B cell (primary cell): ENCODE results near the gene PCDHAC1. TPM values are rescaled to one million over a fixed set of nuclear protein-coding genes. Genes with fewer than 3 reads are reported as not detected.

Experiments
- ATAC-seq: fragments of 200-7000 bp; cut with Tn5 transposase; one replicate; pipeline ENCODE4 v1.10.0; 2021; ENCODE audit warnings: low read depth, mild to moderate bottlenecking, moderate number of reproducible peaks, moderate library complexity
- CTCF ChIA-PET: fragments of 350-600 bp; sonication (Branson Sonifier 250); formaldehyde crosslinking; loops from one replicate; lab custom pipeline; 2021; ENCODE audit warnings: antibody characterized with exemption, inconsistent platforms; lab: Charles Lee
- POLR2A ChIA-PET: fragments of 350-600 bp; sonication (Branson Sonifier 250); formaldehyde crosslinking; loops from one replicate; lab custom pipeline; 2021; ENCODE audit warnings: antibody characterized with exemption; lab: Charles Lee
- DNase-seq: peaks from one replicate; pipeline ENCODE4 v3.0.0; 2013
- H2AFZ ChIP-seq: 2 replicates; pipeline ENCODE4 v1.6.1; 2012; ENCODE audit warnings: mild to moderate bottlenecking, low read depth, low read length; ENCODE audit not compliant: insufficient read depth, poor library complexity, severe bottlenecking
- H3K27ac ChIP-seq, 2 donors: 1 replicate in 1 of 2; 2 replicates in 1 of 2; pipeline ENCODE4 v1.5.1; 2012 to 2013; ENCODE audit warnings: low read length in 2 of 2, mild to moderate bottlenecking in 2 of 2, moderate library complexity in 1 of 2
- H3K27me3 ChIP-seq, 4 experiments: fragments of 200-600 bp in 1 of 4; sonication (generic) in 1 of 4; replicated peaks in 1 of 4; 1 replicate in 2 of 4; 2 replicates in 2 of 4; pipeline versions ENCODE4 v1.6.1 to v1.7.0; 2013 to 2016; ENCODE audit warnings: low read length in 3 of 4, mild to moderate bottlenecking in 2 of 4, mixed read lengths in 1 of 4, moderate library complexity in 1 of 4; ENCODE audit not compliant: insufficient read depth in 4 of 4, control insufficient read depth in 3 of 4; ENCODE audit errors: control extremely low read depth in 1 of 4
- H3K36me3 ChIP-seq, 2 experiments: replicated peaks in 1 of 2; 1 replicate in 1 of 2; 2 replicates in 1 of 2; pipeline versions ENCODE4 v1.6.1 to v1.7.1; 2013; ENCODE audit warnings: low read length in 1 of 2; ENCODE audit not compliant: insufficient read depth in 2 of 2, control insufficient read depth in 1 of 2; ENCODE audit errors: control extremely low read depth in 1 of 2, extremely low read depth in 1 of 2
- H3K4me1 ChIP-seq, 2 donors: fragments of 200-600 bp in 1 of 2; sonication (generic) in 1 of 2; 1 replicate in 1 of 2; 2 replicates in 1 of 2; pipeline versions ENCODE4 v1.5.1 to v1.6.1; 2013 to 2017; ENCODE audit warnings: low read length in 2 of 2; ENCODE audit not compliant: control insufficient read depth in 2 of 2, insufficient read depth in 2 of 2
- H3K4me2 ChIP-seq: replicated peaks from 2 replicates; pipeline ENCODE3; 2012; ENCODE audit warnings: mild to moderate bottlenecking, low read depth, low read length; ENCODE audit not compliant: poor library complexity, severe bottlenecking
- H3K4me3 ChIP-seq, 5 experiments: fragments of 200-600 bp in 1 of 5; sonication (generic) in 1 of 5; 1 replicate in 3 of 5; 2 replicates in 2 of 5; pipeline versions ENCODE4 v1.5.1 to v1.7.0; 2011 to 2016; ENCODE audit warnings: low read length in 4 of 5, mild to moderate bottlenecking in 4 of 5, low read depth in 2 of 5, control low read depth in 1 of 5, moderate library complexity in 1 of 5; ENCODE audit not compliant: insufficient read depth in 1 of 5; ENCODE audit errors: control extremely low read depth in 1 of 5, extremely low read depth in 1 of 5
- H3K79me2 ChIP-seq: fragments of 200-600 bp; sonication (generic); one replicate; pipeline ENCODE4 v1.6.0; 2016; ENCODE audit warnings: low read length; ENCODE audit not compliant: control insufficient read depth, insufficient read depth
- H3K9ac ChIP-seq: fragments of 200-600 bp; sonication (generic); 2 replicates; pipeline ENCODE4 v1.6.1; 2017; ENCODE audit warnings: mild to moderate bottlenecking, low read length, moderate library complexity
- H3K9me3 ChIP-seq, 3 donors: one replicate each; pipeline versions ENCODE4 v1.6.1 to v1.7.1; 2013; ENCODE audit warnings: low read length in 2 of 3; ENCODE audit not compliant: control insufficient read depth in 2 of 3, insufficient read depth in 1 of 3; ENCODE audit errors: control extremely low read depth in 1 of 3
- H4K20me1 ChIP-seq: 2 replicates; pipeline ENCODE4 v1.6.0; 2012; ENCODE audit warnings: mild to moderate bottlenecking, low read length; ENCODE audit not compliant: insufficient read depth, control insufficient read depth, poor library complexity, severe bottlenecking
- H3K27ac Mint-ChIP-seq: one replicate; pipeline ENCODE4 v1.8.0; 2021; ENCODE audit warnings: mixed read lengths
- H3K27me3 Mint-ChIP-seq: one replicate; pipeline ENCODE4 v1.8.0; 2021; ENCODE audit warnings: mixed read lengths
- H3K4me1 Mint-ChIP-seq: one replicate; pipeline ENCODE4 v1.8.0; 2021; ENCODE audit warnings: mixed read lengths
- H3K4me3 Mint-ChIP-seq: one replicate; pipeline ENCODE4 v1.8.0; 2021; ENCODE audit warnings: mixed read lengths
- H3K9me3 Mint-ChIP-seq: one replicate; pipeline ENCODE4 v1.8.0; 2022; ENCODE audit warnings: mixed read lengths; ENCODE audit not compliant: insufficient read depth
- EZH2 ChIP-seq: IDR thresholded peaks from 2 replicates; pipeline ENCODE4 v1.6.1; 2012; ENCODE audit warnings: borderline replicate concordance, low read depth, mild to moderate bottlenecking, moderate library complexity, low read length; ENCODE audit not compliant: insufficient read depth, poor library complexity, severe bottlenecking
- WGBS: methylation state at CpG from one replicate; pipeline ENCODE4 v1.1.5; 2013; ENCODE audit warnings: missing lambda C conversion rate; ENCODE audit not compliant: insufficient coverage; 5-methylcytosine and 5-hydroxymethylcytosine counted together
- intact Hi-C: fragments of 100-400 bp; cut with micrococcal nuclease; formaldehyde crosslinking; loops from one replicate; pipeline ENCODE4 v1.10.0; 2022
- polyA plus RNA-seq: library from polyadenylated mRNA; depleted of rRNA; stranded (reverse); fragments of >200 nt; gene quantifications from 2 replicates; pipeline ENCODE4 v1.2.3, GENCODE V29; 2012
- total RNA-seq, 2 donors: library from RNA; stranded (reverse); fragments of 120-200 nt in 1 of 2; gene quantifications; 1 replicate in 1 of 2; 2 replicates in 1 of 2; pipeline versions ENCODE4 v1.2.3 to v1.2.4, GENCODE V29; 2013 to 2022
- TF ChIP-seq, protein P1 (sequence below): fragments of 200-600 bp; IDR thresholded peaks from one replicate; pipeline ENCODE4 v1.8.0; 2022; ENCODE audit warnings: antibody characterized with exemption, mild to moderate bottlenecking

PCDHAC1 gene
- total and polyA plus RNA-seq, 2 donors (not counting 1 experiment from before 2014, with no cell fraction given) = not detected

GRCh38 chr5:140926443-140927227, 536 bp downstream of the PCDHAC1 start:
- peak overlapping the region; percentile 57 for H3K4me2 ChIP-seq
- peak overlapping the region; percentile 61 for H3K4me3 Mint-ChIP-seq
- no peak overlapping the region for H3K27ac ChIP-seq
- intact Hi-C loops = loop anchor here (1.0 kb wide), 1 partner anchor 15 kb away; no protein-coding TSS in a partner anchor
- peak; percentile 9 for DNase-seq
- H3K9ac ChIP-seq = no peak overlapping the region
- no peaks in the 10 kb centered on the region for H4K20me1 ChIP-seq
- no peak for TF ChIP-seq EZH2
- TF ChIP-seq, protein P1, sequence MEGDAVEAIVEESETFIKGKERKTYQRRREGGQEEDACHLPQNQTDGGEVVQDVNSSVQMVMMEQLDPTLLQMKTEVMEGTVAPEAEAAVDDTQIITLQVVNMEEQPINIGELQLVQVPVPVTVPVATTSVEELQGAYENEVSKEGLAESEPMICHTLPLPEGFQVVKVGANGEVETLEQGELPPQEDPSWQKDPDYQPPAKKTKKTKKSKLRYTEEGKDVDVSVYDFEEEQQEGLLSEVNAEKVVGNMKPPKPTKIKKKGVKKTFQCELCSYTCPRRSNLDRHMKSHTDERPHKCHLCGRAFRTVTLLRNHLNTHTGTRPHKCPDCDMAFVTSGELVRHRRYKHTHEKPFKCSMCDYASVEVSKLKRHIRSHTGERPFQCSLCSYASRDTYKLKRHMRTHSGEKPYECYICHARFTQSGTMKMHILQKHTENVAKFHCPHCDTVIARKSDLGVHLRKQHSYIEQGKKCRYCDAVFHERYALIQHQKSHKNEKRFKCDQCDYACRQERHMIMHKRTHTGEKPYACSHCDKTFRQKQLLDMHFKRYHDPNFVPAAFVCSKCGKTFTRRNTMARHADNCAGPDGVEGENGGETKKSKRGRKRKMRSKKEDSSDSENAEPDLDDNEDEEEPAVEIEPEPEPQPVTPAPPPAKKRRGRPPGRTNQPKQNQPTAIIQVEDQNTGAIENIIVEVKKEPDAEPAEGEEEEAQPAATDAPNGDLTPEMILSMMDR = peak; percentile 15
- H3K9me3 ChIP-seq = peaks cover 0 to 31% (median 3%) of the 10 kb centered on the region in 3 donors
- WGBS = 12% methylated on average over 74 of the region's 74 CpGs
- peaks cover 4 to 14% of the 10 kb centered on the region in 2 donors for H3K4me1 ChIP-seq
- H3K4me1 Mint-ChIP-seq = peaks cover 5% of the 10 kb centered on the region
- ChIA-PET CTCF (no interaction called here), POLR2A (no interaction called here)
- H3K4me3 ChIP-seq = peak overlapping the region in 2 of 5 experiments; percentile 12 to 19
- H2AFZ ChIP-seq = peak overlapping the region; percentile 56
- H3K27me3 Mint-ChIP-seq = peaks cover 44% of the 10 kb centered on the region
- H3K27ac Mint-ChIP-seq = no peak overlapping the region
- H3K27me3 ChIP-seq = peaks cover 0 to 26% (median 9%) of the 10 kb centered on the region in 4 experiments
- peaks cover 6% of the 10 kb centered on the region for H3K9me3 Mint-ChIP-seq
- ATAC-seq = no peak
- H3K36me3 ChIP-seq = no peaks in the 10 kb centered on the region
- H3K79me2 ChIP-seq = no peaks in the 10 kb centered on the region

DNA sequence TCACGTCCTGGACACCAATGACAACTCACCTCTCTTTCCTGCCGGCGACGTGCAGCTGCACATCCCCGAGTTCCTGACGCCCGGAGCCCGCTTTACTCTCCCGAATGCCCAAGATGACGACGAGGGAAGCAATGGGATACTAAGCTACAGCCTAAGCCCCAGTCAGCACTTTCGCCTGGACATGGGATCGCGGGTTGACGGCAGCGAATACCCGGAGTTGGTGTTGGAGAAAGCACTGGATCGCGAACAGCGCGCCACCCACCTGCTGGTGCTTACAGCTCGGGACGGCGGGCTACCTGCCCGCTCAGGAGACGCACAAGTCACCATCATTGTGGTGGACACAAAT, 1.1 kb downstream of the PCDHAC1 start:
- peak overlapping the region; percentile 61 for H3K4me3 Mint-ChIP-seq
- DNase-seq (peak; percentile 6), ATAC-seq (no peak)
- H3K9me3 Mint-ChIP-seq = peaks cover 6% of the 10 kb centered on the region
- Histone ChIP-seq H4K20me1 (no peaks in the 10 kb centered on the region), H3K36me3 (no peaks in the 10 kb centered on the region), H3K79me2 (no peaks in the 10 kb centered on the region), H3K4me1 (peaks cover 4 to 14% of the 10 kb centered on the region in 2 donors), H3K9ac (no peak overlapping the region), H2AFZ (peak overlapping the region; percentile 56), H3K4me3 (peak overlapping the region in 2 of 5 experiments; percentile 9 to 19), H3K27me3 (peaks cover 0 to 26% (median 9%) of the 10 kb centered on the region in 4 experiments), H3K9me3 (peaks cover 0 to 31% (median 3%) of the 10 kb centered on the region in 3 donors), H3K4me2 (peak overlapping the region; percentile 57), H3K27ac (no peak overlapping the region)
- H3K4me1 Mint-ChIP-seq = peaks cover 5% of the 10 kb centered on the region
- 27% methylated on average over 26 of the region's 26 CpGs for WGBS
- POLR2A ChIA-PET = no interaction called here
- TF ChIP-seq, protein P1 = no peak
- TF ChIP-seq EZH2 = no peak
- intact Hi-C loops = loop anchor here (1.0 kb wide), 1 partner anchor 14 kb away; no protein-coding TSS in a partner anchor
- CTCF ChIA-PET = no interaction called here
- peaks cover 44% of the 10 kb centered on the region for H3K27me3 Mint-ChIP-seq
- H3K27ac Mint-ChIP-seq = no peak overlapping the region
